Skin epidermis (tissue), 12 donors: ENCODE data around the gene TRIM32.

Experiments used
- H3K27ac ChIP-seq, 21 experiments: fragments of 200-600 bp; sonication (generic) in 11 of 21; one replicate each; pipeline ENCODE4 v1.5.0; 2020; ENCODE audit warnings: mild to moderate bottlenecking in 3 of 21, inconsistent platforms in 2 of 21, moderate library complexity in 2 of 21
- H3K4me3 ChIP-seq, 7 experiments: fragments of 200-600 bp; sonication (generic) in 2 of 7; one replicate each; pipeline ENCODE4 v1.5.0; 2020; ENCODE audit warnings: inconsistent platforms in 2 of 7, mild to moderate bottlenecking in 2 of 7, moderate library complexity in 1 of 7

Gene TRIM32

GRCh38 chr9:116741086-116741740, 54.1 kb downstream of the TRIM32 start:
- H3K4me3 ChIP-seq, result no peak overlapping the region
- H3K27ac ChIP-seq, result no peak overlapping the region

DNA sequence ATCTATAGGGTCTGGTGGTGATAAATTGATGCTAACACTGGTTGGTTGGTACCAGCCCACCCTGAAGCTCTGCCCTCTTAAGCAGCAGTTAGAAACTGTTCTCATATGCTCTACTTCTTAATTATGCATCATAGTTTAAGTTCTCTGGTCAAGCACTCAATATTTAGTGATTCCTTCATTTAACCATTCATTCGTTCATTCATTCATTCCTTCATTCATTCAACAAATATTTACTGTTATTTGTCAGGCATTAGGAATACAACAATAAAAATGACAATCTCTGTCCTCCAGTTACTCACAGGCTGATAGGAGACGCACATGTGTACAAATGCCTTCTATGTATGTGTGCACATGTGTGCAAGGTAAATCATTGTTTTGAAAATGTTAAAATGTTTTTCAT, 54.6 kb downstream of the TRIM32 start:
- no peak overlapping the region for H3K27ac ChIP-seq

GRCh38 chr9:116749176-116749575, 62.1 kb downstream of the TRIM32 start:
- no peak overlapping the region for H3K4me3 ChIP-seq
- no peak overlapping the region for H3K27ac ChIP-seq

More for the DNA sequence above, 54.6 kb downstream of the TRIM32 start:
- no peak overlapping the region for H3K4me3 ChIP-seq

GRCh38 chr9:116749772-116750171, 62.7 kb downstream of the TRIM32 start:
- H3K27ac ChIP-seq, result no peak overlapping the region
- no peak overlapping the region for H3K4me3 ChIP-seq

DNA sequence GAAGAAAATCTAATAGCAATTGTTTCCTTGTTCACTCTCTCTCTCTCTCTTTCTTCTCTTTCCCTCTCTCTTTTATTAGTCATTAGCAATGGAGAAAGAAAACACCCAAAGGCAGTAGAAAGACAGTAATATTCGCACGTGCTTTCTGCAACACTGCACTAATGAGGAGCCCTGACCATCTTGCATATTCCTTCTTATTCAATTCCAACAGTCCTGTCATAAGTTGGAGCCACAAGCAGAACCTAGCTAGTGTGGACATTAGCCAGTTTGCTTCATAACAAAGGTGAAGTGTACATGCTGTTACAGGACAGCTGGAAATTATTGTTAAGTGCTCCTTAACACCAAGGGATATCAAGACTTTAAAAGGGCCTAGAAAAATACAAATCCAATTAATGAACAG, 63.4 kb downstream of the TRIM32 start:
- Histone ChIP-seq H3K4me3 (no peak overlapping the region), H3K27ac (no peak overlapping the region)
